H1 (cell line): Measurements from ENCODE around the gene MRPL54. TPM values are rescaled to one million over a fixed set of nuclear protein-coding genes. Genes with fewer than 3 reads are reported as not detected.

Experiments used
- CHD7 ChIP-seq: fragments of 300-600 bp; sonication (generic); IDR thresholded peaks from 2 replicates; pipeline ENCODE4 v1.7.1; 2012; ENCODE audit warnings: low read length, moderate library complexity, mild to moderate bottlenecking, inconsistent platforms; ENCODE audit not compliant: insufficient replicate concordance
- polyA plus RNA-seq, 7 experiments: library from polyadenylated mRNA; depleted of rRNA in 3 of 7; stranded (reverse) in 5 of 7; unstranded in 2 of 7; fragments of >200 nt in 5 of 7; fragments of 200-250 nt in 2 of 7; gene quantifications; 1 replicate in 5 of 7; 2 replicates in 1 of 7; 4 replicates in 1 of 7; pipeline versions ENCODE4 v1.2.1 to v1.2.3, GENCODE V29; 2011 to 2013; ENCODE audit warnings: missing spikeins in 2 of 7, mixed read lengths in 2 of 7
- total RNA-seq: library from RNA; stranded (reverse); fragmentation: NEBNext Ultra II Directional; extraction: Animal tissue kit (Norgen Biotek cat#: 25700); gene quantifications from 2 replicates; pipeline ENCODE4 v1.2.1, GENCODE V29; 2021

Gene MRPL54
- total and polyA plus RNA-seq, 2 of the 8 experiments (the other 6 are each of a cell fraction or from before 2014, with no cell fraction given) = 63.8 to 72.8 TPM

DNA sequence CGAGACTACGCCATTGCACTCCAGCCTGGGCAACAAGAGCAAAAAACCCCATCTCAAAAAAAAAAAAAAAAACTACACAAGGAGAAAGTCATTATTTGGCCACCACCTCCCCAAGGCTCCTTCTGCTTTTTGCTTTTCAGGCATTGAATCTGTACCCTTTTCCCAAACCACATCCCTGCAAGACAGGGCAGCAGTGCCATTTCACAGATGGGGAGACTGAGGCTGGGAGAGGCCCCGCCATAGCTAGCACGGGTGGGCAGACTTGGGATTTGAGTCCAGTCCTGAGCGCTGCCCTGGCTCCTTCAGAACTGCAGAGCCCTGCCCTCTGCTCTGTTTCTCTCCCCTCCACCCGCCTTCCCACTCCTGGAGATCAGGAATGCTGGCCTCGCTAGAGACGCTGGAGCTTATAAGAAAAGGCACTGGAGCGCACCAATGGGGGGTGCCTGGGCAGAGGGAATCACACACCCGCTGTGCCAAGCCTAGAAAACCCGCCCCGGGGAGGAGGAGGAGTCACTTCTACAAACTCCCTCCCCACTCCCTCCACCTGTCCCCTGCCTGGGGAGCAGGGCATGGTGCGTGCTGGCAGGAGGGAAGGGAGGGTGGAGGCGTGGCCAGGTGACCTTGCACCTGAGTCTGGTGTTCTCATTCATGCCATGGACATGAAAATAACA is 36.7 kb upstream of the MRPL54 start (continued):
- no peak for TF ChIP-seq CHD7
